Medulla oblongata (tissue), 1 donor: ENCODE measurements around the gene ARHGAP35.
"Not testable (repeated sequence)": the region's sequence is repeated elsewhere in the genome, so short reads cannot be mapped to it uniquely, and the experiment has no call there.

Source experiments
- DNase-seq: peaks from one replicate; pipeline ENCODE4 v3.0.0-alpha.2; 2015; ENCODE audit errors: extremely low spot score

ARHGAP35 gene

GRCh38 chr19:46844067-46844489 lies 16.7 kb upstream of the ARHGAP35 start:
- no peak for DNase-seq

DNA sequence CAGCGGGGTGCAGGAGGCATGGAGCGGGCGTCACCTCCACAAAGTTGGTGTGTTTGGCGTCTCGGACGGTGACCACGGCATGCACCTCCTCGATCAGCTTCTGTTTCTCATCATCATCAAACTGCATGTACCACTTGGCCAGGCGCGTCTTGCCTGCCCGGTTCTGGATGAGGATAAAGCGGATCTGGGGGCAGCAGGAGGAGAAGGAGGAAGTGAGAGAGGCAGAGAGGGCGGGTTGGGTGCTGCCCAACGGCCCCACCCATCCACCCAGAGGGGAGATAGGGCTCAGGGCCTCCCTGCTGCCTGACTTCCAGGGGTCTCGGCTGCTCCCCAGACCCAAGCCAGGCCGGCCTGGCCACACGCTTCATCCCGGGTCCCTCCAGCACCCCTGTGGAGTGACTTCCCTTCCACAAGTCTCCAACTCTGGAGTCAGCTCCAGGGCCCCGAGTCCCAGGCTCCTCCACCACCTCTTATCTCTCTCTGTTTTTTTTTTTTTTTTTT lies 14.8 kb upstream of the ARHGAP35 start:
- no peak for DNase-seq

- no peak for DNase-seq
These were observed 13.3 kb upstream of the ARHGAP35 start for GRCh38 chr19:46847528-46847927.

DNA sequence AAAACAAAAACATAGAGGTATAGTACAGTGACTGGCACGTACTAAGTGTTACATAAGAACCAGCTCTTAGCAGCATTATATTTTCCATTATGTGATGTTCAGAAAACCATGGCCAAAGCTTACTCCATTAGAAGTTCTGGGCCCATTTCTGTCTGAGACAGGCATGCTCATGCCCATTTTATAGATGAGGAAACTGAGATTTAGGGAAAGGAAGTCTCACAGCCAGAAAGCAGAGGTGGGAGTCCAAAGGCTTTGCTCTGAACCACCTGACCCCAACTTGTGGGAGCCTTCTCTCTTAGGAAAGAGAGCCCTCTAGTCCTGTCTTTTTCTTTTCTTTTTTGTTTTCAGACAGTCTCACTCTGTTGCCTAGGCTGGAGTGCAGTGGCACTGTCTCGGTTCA lies 12.4 kb upstream of the ARHGAP35 start:
- DNase-seq: no peak

DNA sequence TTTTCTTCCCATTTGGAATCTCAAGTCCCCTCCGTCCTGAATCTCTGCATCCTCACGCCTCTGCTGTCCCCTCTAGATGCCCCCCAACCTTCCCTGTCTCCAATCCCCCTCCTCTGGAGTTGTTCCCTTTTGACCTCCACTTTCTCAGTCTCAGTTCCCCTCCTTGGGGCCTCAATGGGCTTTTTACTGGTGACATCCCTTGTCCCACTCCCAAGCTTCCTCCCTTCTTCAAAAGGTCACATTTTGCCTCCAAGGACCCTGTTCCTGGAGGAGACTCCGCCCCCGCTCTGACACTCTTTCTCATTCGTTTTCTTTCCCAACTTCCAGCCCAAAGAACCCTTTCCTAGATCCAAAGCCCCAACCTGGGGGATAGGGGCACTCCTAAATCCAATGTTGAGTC lies 11.2 kb upstream of the ARHGAP35 start:
- no peak for DNase-seq

GRCh38 chr19:46850228-46851203 lies 10.3 kb upstream of the ARHGAP35 start, which contains the start of gene AP2S1:
Gene AP2S1, minus strand, starts transcription at chr19:46850846. Its CDS starts 80 bp downstream, at chr19:46850766.
- DNase-seq: peak; percentile 100

DNA sequence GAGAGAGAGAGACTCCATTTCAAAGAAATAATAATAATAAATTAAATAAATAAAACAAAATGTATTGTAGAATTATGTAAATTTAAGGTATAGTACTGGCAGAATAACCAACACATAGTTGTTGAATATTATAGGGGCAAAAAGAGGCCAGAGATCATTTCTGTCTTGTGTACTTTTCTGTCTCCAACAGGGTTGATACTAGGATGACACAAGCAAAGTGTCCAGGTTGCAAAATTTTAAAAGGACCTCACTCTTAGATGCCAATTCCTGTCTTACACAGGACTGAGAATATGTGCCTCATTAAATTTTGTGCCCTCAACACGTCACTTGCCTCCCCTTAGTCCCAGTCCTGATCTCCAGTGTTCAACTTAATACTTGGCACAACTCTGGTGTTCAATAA lies 8.0 kb upstream of the ARHGAP35 start:
- DNase-seq: no peak

DNA sequence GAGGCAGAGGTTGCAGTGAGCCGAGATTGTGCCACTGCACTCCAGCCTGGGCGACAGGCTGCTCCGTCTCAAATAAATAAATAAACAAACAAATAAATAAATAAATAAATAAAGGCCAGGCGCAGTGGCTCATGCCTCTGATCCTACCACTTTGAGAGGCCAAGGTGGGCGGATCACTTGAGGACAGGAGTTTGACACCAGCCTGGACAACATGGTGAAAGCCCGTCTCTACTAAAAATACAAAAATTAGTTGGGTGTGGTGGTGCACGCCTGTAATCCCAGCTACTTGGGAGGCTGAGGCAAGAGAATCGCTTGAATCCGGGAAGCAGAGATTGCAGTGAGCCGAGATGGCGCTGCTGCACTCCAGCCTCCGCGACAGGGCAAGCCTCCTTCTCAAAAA lies 6.1 kb upstream of the ARHGAP35 start:
- DNase-seq: not testable (repeated sequence)

GRCh38 chr19:46856062-46857022 lies 4.5 kb upstream of the ARHGAP35 start:
- DNase-seq: peak; percentile 99

- no peak for DNase-seq
These were observed 1.1 kb upstream of the ARHGAP35 start for GRCh38 chr19:46859637-46860124.

- DNase-seq: peak; percentile 98
These were observed 512 bp upstream of the ARHGAP35 start for GRCh38 chr19:46860125-46860845.

- DNase-seq: peak; percentile 43
These were observed 1.1 kb downstream of the ARHGAP35 start for GRCh38 chr19:46861691-46862502.

DNA sequence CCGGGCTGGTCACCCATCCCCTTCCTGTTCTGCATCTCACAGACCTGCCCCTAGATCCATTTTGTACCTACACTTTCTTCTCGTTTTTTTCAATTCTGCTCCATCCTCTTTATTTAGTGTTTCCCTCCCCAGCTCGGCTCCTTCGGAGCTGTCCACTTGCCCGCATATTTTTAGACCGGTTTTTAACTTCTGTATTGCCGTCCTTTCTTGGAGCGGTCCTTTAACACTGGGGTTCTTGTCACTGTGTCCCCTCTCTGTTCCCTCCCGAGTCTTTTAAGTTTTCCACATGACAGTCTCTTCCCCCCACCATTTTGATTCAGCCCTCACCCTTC lies 1.7 kb downstream of the ARHGAP35 start:
- DNase-seq: no peak

DNA sequence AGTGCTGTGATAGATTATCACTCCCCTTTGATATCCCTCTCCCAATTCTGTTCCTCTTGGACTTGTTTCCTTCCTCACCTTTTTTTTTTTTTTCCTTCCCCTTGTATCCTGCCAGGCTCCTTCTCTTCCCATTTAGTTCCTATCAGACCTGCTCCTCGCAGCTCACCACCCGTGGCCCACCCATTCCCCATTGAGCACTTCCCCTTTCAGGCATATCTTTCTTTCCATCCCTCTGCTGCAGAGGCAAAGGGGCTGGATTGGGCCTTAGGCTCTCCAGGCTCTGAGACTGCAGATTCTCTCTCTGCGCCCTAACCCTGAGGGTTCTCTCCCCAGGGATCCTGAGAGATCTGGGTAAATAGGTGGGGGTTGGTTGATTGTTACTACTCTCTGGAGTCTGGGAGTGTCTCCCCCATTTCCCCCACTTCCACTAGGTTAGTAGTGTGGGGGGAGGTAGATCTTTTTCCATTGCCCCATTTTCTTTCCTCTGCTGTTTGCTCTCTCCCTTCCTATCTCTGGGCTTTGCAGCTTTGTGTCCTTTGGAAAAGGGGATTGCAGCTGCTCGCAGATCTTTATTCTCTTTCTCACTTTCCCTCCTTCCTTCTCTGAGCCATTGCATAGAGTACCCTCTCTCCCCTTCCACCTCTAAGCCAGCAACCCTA lies 2.3 kb downstream of the ARHGAP35 start:
- DNase-seq: no peak

- DNase-seq: no peak
These were observed 3.2 kb downstream of the ARHGAP35 start for GRCh38 chr19:46863818-46864629.

- no peak for DNase-seq
These were observed 5.8 kb downstream of the ARHGAP35 start for GRCh38 chr19:46866407-46867136.

DNA sequence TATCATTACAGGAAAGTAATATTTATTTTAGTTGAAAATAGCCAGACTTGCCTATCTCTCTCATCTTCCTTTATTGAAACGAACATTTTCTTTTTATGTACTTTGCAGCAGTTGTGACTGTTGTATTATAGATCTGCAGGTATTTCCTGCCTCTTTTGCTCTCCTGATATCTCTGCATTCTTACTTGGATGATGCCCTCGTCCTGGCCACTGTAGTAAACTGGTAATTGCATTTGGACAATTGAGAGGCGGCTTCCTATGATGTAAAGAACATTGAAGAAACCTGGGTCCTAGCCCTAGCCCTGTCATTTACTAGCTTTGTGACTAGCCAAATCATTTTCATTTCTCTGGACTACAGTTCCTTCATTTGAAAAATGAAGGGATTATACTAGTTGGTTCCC lies 6.4 kb downstream of the ARHGAP35 start:
- DNase-seq: no peak
